PC-9 (cell line): Measurements from ENCODE around the gene LAMA3. TPM values are rescaled to one million over a fixed set of nuclear protein-coding genes. Genes with fewer than 3 reads are reported as not detected.
A peak's percentile ranks its signal among the peaks of the same experiment; 100 is the strongest.

ENCODE experiments used
- BruUV-seq: library from RNA; stranded (reverse); fragments of 400-500 nt; replicated peaks from 2 replicates; lab custom pipeline; 2021; lab: Mats Ljungman, UMichigan
- CTCF ChIA-PET: fragments of 300-600 bp; sonication (Branson Sonifier 250); formaldehyde crosslinking; loops from one replicate; lab custom pipeline; 2022; ENCODE audit warnings: antibody characterized with exemption; lab: Charles Lee
- POLR2A ChIA-PET: fragments of 300-600 bp; sonication (Branson Sonifier 250); formaldehyde crosslinking; loops from one replicate; lab custom pipeline; 2022; ENCODE audit warnings: antibody characterized with exemption; ENCODE audit not compliant: unreplicated experiment; lab: Charles Lee
- DNase-seq, 2 experiments: peaks; one replicate each; pipeline versions ENCODE4 v3.0.0 to v3.0.0-alpha.2; 2015 to 2022; ENCODE audit warnings: mixed read lengths in 1 of 2
- H2AFZ ChIP-seq: fragments of 200-600 bp; sonication (generic); 2 replicates; pipeline ENCODE4 v1.8.1; 2017; ENCODE audit warnings: antibody characterized with exemption
- H3F3A ChIP-seq: fragments of 200-600 bp; sonication (generic); 2 replicates; pipeline ENCODE4 v1.8.1; 2017; ENCODE audit warnings: antibody characterized with exemption, mild to moderate bottlenecking, low read depth; ENCODE audit not compliant: insufficient read depth
- H3K27ac ChIP-seq: fragments of 200-600 bp; sonication (generic); 2 replicates; pipeline ENCODE4 v1.6.1; 2016; ENCODE audit warnings: mixed run types
- H3K27me3 ChIP-seq: fragments of 200-600 bp; sonication (generic); 2 replicates; pipeline ENCODE4 v1.6.1; 2016; ENCODE audit warnings: low read depth, mixed run types; ENCODE audit not compliant: insufficient read depth
- H3K36me3 ChIP-seq: fragments of 200-600 bp; sonication (generic); 2 replicates; pipeline ENCODE4 v1.6.1; 2016; ENCODE audit warnings: low read depth, mixed run types
- H3K4me1 ChIP-seq: fragments of 200-600 bp; sonication (generic); replicated peaks from 2 replicates; pipeline ENCODE4 v1.6.1; 2016; ENCODE audit warnings: mixed run types; ENCODE audit not compliant: insufficient read depth
- H3K4me2 ChIP-seq: fragments of 200-600 bp; sonication (generic); 2 replicates; pipeline ENCODE4 v1.6.1; 2017; ENCODE audit warnings: mixed run types
- H3K4me3 ChIP-seq: fragments of 200-600 bp; sonication (generic); 2 replicates; pipeline ENCODE4 v1.6.1; 2016; ENCODE audit warnings: mixed run types
- H3K79me2 ChIP-seq: fragments of 200-600 bp; sonication (generic); 2 replicates; pipeline ENCODE4 v1.6.1; 2017; ENCODE audit warnings: low read depth, mixed run types
- H3K9me2 ChIP-seq: fragments of 200-600 bp; sonication (generic); 2 replicates; pipeline ENCODE4 v1.8.1; 2017; ENCODE audit warnings: mild to moderate bottlenecking; ENCODE audit not compliant: insufficient read depth
- H3K9me3 ChIP-seq: fragments of 200-600 bp; sonication (generic); 2 replicates; pipeline ENCODE4 v1.8.1; 2016; ENCODE audit warnings: low read depth; ENCODE audit not compliant: insufficient read depth
- H4K20me1 ChIP-seq: fragments of 200-600 bp; sonication (generic); 2 replicates; pipeline ENCODE4 v1.8.1; 2017; ENCODE audit not compliant: insufficient read depth
- CTCF ChIP-seq: fragments of 200-600 bp; sonication (generic); conservative IDR thresholded peaks from 2 replicates; pipeline ENCODE4 v1.6.1; 2017; ENCODE audit warnings: mixed run types, antibody characterized with exemption, mild to moderate bottlenecking, moderate library complexity
- EZH2 ChIP-seq: fragments of 200-600 bp; sonication (generic); IDR thresholded peaks from 2 replicates; pipeline ENCODE4 v1.8.0; 2017; ENCODE audit warnings: antibody characterized with exemption, low read depth
- intact Hi-C: fragments of 100-400 bp; cut with micrococcal nuclease; formaldehyde crosslinking; loops from one replicate; pipeline ENCODE4 v1.10.0; 2022; ENCODE audit not compliant: unreplicated experiment
- total RNA-seq: library from RNA; stranded (reverse); gene quantifications from 2 replicates; pipeline ENCODE4 v1.2.3, GENCODE V29; 2021

LAMA3 gene
- total RNA-seq, 1 experiment from 2014 or later, result 44.4 TPM

DNA sequence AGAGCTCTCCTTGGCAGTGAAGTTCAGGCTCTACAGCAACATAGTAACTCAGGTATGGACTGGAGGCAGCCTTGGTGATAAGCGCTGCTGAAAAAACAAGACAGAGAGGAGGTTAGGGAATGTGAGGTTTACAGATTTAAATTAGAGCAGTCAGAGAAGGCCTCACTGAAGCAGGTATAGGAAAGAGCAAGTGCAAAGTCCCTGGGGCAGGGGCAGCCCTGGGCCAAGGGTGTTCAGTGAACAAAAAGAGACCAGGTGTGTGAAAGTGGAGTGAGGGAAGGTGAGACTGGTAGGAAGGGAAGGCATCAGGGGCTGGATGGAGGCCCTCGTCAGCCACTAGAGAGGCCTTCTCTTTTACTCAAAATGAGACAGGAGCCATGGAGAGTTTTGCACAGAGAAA, 89.6 kb downstream of the LAMA3 start:
- Histone ChIP-seq H2AFZ (no peak overlapping the region), H3K4me2 (no peak overlapping the region), H3K36me3 (no peaks in the 10 kb centered on the region), H3K9me3 (no peaks in the 10 kb centered on the region), H3K4me1 (no peaks in the 10 kb centered on the region), H3K4me3 (no peak overlapping the region), H3K79me2 (no peaks in the 10 kb centered on the region), H3K27me3 (no peaks in the 10 kb centered on the region), H4K20me1 (no peaks in the 10 kb centered on the region), H3K9me2 (no peaks in the 10 kb centered on the region), H3F3A (no peaks in the 10 kb centered on the region), H3K27ac (no peak overlapping the region)
- no peak for DNase-seq
- ChIA-PET POLR2A (no interaction called here), CTCF (no interaction called here)
- no TSS peak for BruUV-seq
- TF ChIP-seq EZH2 (no peak), CTCF (no peak)
- intact Hi-C loops, result no loop called here

DNA sequence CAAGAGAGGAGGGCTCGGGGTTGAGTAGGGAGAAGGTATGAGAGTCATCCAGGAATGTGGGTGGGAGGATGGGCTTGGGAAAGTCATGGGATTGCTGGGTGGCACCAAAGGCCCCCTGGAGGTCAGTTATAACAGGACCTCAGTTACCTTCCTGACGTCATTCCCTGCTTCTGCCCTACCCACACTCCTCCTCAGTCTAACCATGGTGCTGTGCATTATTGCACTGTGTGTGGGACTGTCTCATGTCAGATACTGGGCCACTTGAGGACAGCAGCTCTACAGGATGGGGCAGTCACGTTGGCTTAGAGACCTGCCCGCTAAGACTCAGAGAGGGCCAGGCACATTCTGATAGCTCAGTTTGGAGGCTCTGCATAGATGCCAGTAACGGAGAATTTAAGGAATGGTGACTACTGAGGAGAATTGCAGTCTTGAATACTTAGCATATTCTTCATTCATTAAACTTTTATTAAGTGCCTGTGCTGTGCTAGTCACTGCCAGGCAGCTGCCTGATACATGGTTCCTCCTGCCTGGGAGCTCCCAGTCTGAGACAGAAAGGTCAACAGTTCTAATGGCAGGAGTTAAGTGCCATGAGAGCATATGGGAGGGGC, 90.5 kb downstream of the LAMA3 start:
- no peaks in the 10 kb centered on the region for H3F3A ChIP-seq
- H3K4me3 ChIP-seq, result no peak overlapping the region
- H2AFZ ChIP-seq, result no peak overlapping the region
- H3K9me3 ChIP-seq, result no peaks in the 10 kb centered on the region
- TF ChIP-seq CTCF, result no peak
- no peak for TF ChIP-seq EZH2
- no peak overlapping the region for H3K27ac ChIP-seq
- intact Hi-C loops, result no loop called here
- BruUV-seq, result no TSS peak
- CTCF ChIA-PET, result no interaction called here
- H3K4me1 ChIP-seq, result no peaks in the 10 kb centered on the region
- no peak overlapping the region for H3K4me2 ChIP-seq
- no peaks in the 10 kb centered on the region for H3K27me3 ChIP-seq
- no peaks in the 10 kb centered on the region for H4K20me1 ChIP-seq
- no peaks in the 10 kb centered on the region for H3K9me2 ChIP-seq
- no peak for DNase-seq
- POLR2A ChIA-PET, result no interaction called here
- H3K36me3 ChIP-seq, result no peaks in the 10 kb centered on the region
- H3K79me2 ChIP-seq, result no peaks in the 10 kb centered on the region

GRCh38 chr18:23784832-23785245, 95.6 kb downstream of the LAMA3 start:
- CTCF ChIA-PET, result no interaction called here

More at GRCh38 chr18:23784832-23785245, 95.6 kb downstream of the LAMA3 start:
- Histone ChIP-seq H3K27me3 (no peaks in the 10 kb centered on the region), H4K20me1 (no peaks in the 10 kb centered on the region), H3K79me2 (no peaks in the 10 kb centered on the region), H3K9me3 (no peaks in the 10 kb centered on the region), H3K4me1 (no peaks in the 10 kb centered on the region), H3K27ac (no peak overlapping the region), H2AFZ (no peak overlapping the region), H3K9me2 (no peaks in the 10 kb centered on the region), H3K4me2 (no peak overlapping the region), H3F3A (no peaks in the 10 kb centered on the region), H3K36me3 (no peaks in the 10 kb centered on the region), H3K4me3 (no peak overlapping the region)
- no peak for TF ChIP-seq EZH2
- no peak for TF ChIP-seq CTCF
- POLR2A ChIA-PET, result no interaction called here
- BruUV-seq, result no TSS peak
- DNase-seq, result peak in 1 of 2 experiments; percentile 42
- intact Hi-C loops, result no loop called here
